HG02943 (cell line): Measurements from ENCODE around the gene RNF121.

Experiments
- ATAC-seq: cut with Tn5 transposase; IDR thresholded peaks from one replicate; pipeline ENCODE4 v1.9.1; 2021; ENCODE audit warnings: mild to moderate bottlenecking, low read depth, moderate library complexity; ENCODE audit not compliant: unreplicated experiment

The RNF121 gene

GRCh38 chr11:71933141-71933933 is 4.5 kb downstream of the RNF121 start:
- no peak for ATAC-seq

- ATAC-seq: no peak
Observed at GRCh38 chr11:71934213-71934612, 5.4 kb downstream of the RNF121 start.

GRCh38 chr11:71935338-71935925 is 6.6 kb downstream of the RNF121 start:
- ATAC-seq: no peak

GRCh38 chr11:71936825-71937224 is 8.0 kb downstream of the RNF121 start:
- no peak for ATAC-seq

GRCh38 chr11:71937826-71938225 is 9.0 kb downstream of the RNF121 start:
- ATAC-seq: no peak

- no peak for ATAC-seq
Observed at GRCh38 chr11:71940561-71941219, 11.8 kb downstream of the RNF121 start.

- ATAC-seq: no peak
Observed at GRCh38 chr11:71946144-71946571, 17.3 kb downstream of the RNF121 start.

- no peak for ATAC-seq
Observed at GRCh38 chr11:71947498-71947897, 18.7 kb downstream of the RNF121 start.

- ATAC-seq: no peak
Observed at GRCh38 chr11:71948314-71949027, 19.6 kb downstream of the RNF121 start.

- ATAC-seq: no peak
Observed at GRCh38 chr11:71949034-71949433, 20.2 kb downstream of the RNF121 start.

- no peak for ATAC-seq
Observed at GRCh38 chr11:71951741-71952310, 23.0 kb downstream of the RNF121 start.

- no peak for ATAC-seq
Observed at GRCh38 chr11:71955898-71956456, 27.1 kb downstream of the RNF121 start.

- no peak for ATAC-seq
Observed at GRCh38 chr11:71962428-71963038, 33.7 kb downstream of the RNF121 start.

- no peak for ATAC-seq
Observed at GRCh38 chr11:71963468-71963867, 34.6 kb downstream of the RNF121 start.

- no peak for ATAC-seq
Observed at GRCh38 chr11:71964641-71965040, 35.8 kb downstream of the RNF121 start.

- ATAC-seq: no peak
Observed at GRCh38 chr11:71971680-71972079, 42.8 kb downstream of the RNF121 start.

GRCh38 chr11:71976551-71976950 is 47.7 kb downstream of the RNF121 start:
- ATAC-seq: no peak

GRCh38 chr11:71977090-71977489 is 48.2 kb downstream of the RNF121 start:
- no peak for ATAC-seq

GRCh38 chr11:71977743-71978418 is 49.0 kb downstream of the RNF121 start:
- no peak for ATAC-seq
